Measurements from ENCODE around the gene IER5.
A peak's percentile ranks its signal among the peaks of the same experiment; 100 is the strongest.

The IER5 gene

GRCh38 chr1:181089017-181089675, 646 bp downstream of the IER5 start:
- Histone ChIP-seq H3K27me3 (ENCODE audit: control insufficient read depth, insufficient read depth, low read length) (no peaks in the 10 kb centered on the region; the same call in 1 of the 2 replicates), H3K4me3 (ENCODE audit: low read length) (peak overlapping the region; percentile 45), H3K27ac (ENCODE audit: low read length) (no peak overlapping the region), H3K36me3 (ENCODE audit: control insufficient read depth, insufficient read depth, low read length) (no peaks in the 10 kb centered on the region), H3K9me3 (ENCODE audit: control insufficient read depth, insufficient read depth, low read length) (no peaks in the 10 kb centered on the region), H3K4me1 (ENCODE audit: control insufficient read depth, insufficient read depth, low read length) (no peaks in the 10 kb centered on the region; the same call in 1 of the 2 replicates)
- DNase-seq (ENCODE audit: low read depth, low spot score) = no peak
- WGBS (ENCODE audit: insufficient coverage, insufficient read length) = no CpG with 5 or more reads among the region's 97 CpGs

- Histone ChIP-seq H3K27me3 (ENCODE audit: control insufficient read depth, insufficient read depth, low read length) (no peaks in the 10 kb centered on the region; the same call in 1 of the 2 replicates), H3K4me3 (ENCODE audit: low read length) (peak overlapping the region; percentile 45), H3K9me3 (ENCODE audit: control insufficient read depth, insufficient read depth, low read length) (no peaks in the 10 kb centered on the region), H3K4me1 (ENCODE audit: control insufficient read depth, insufficient read depth, low read length) (no peaks in the 10 kb centered on the region; the same call in 1 of the 2 replicates), H3K36me3 (ENCODE audit: control insufficient read depth, insufficient read depth, low read length) (no peaks in the 10 kb centered on the region), H3K27ac (ENCODE audit: low read length) (no peak overlapping the region)
- WGBS (ENCODE audit: insufficient coverage, insufficient read length) = no CpG with 5 or more reads among the region's 48 CpGs
- no peak for DNase-seq (ENCODE audit: low read depth, low spot score)
Observed at GRCh38 chr1:181089676-181090544, 1.4 kb downstream of the IER5 start.

- H3K9me3 ChIP-seq (ENCODE audit: control insufficient read depth, insufficient read depth, low read length) = no peaks in the 10 kb centered on the region
- H3K4me1 ChIP-seq (ENCODE audit: control insufficient read depth, insufficient read depth, low read length) = no peaks in the 10 kb centered on the region; the same call in 1 of the 2 replicates
- H3K4me3 ChIP-seq (ENCODE audit: low read length) = no peak overlapping the region
- H3K36me3 ChIP-seq (ENCODE audit: control insufficient read depth, insufficient read depth, low read length) = no peaks in the 10 kb centered on the region
- H3K27ac ChIP-seq (ENCODE audit: low read length) = no peak overlapping the region
- H3K27me3 ChIP-seq (ENCODE audit: control insufficient read depth, insufficient read depth, low read length) = no peaks in the 10 kb centered on the region; the same call in 1 of the 2 replicates
- no CpG with 5 or more reads among the region's 9 CpGs for WGBS (ENCODE audit: insufficient coverage, insufficient read length)
- no peak for DNase-seq (ENCODE audit: low read depth, low spot score)
Observed at GRCh38 chr1:181090641-181091126, 2.2 kb downstream of the IER5 start.

GRCh38 chr1:181091309-181092040, 3.0 kb downstream of the IER5 start:
- Histone ChIP-seq H3K27me3 (ENCODE audit: control insufficient read depth, insufficient read depth, low read length) (no peaks in the 10 kb centered on the region; the same call in 1 of the 2 replicates), H3K4me1 (ENCODE audit: control insufficient read depth, insufficient read depth, low read length) (no peaks in the 10 kb centered on the region; the same call in 1 of the 2 replicates), H3K4me3 (ENCODE audit: low read length) (no peak overlapping the region), H3K27ac (ENCODE audit: low read length) (no peak overlapping the region), H3K9me3 (ENCODE audit: control insufficient read depth, insufficient read depth, low read length) (no peaks in the 10 kb centered on the region), H3K36me3 (ENCODE audit: control insufficient read depth, insufficient read depth, low read length) (no peaks in the 10 kb centered on the region)
- whole genome bisulfite sequencing (ENCODE audit: insufficient coverage, insufficient read length) = 100% methylated on average over 2 of the region's 8 CpGs
- DNase-seq (ENCODE audit: low read depth, low spot score) = no peak

DNA sequence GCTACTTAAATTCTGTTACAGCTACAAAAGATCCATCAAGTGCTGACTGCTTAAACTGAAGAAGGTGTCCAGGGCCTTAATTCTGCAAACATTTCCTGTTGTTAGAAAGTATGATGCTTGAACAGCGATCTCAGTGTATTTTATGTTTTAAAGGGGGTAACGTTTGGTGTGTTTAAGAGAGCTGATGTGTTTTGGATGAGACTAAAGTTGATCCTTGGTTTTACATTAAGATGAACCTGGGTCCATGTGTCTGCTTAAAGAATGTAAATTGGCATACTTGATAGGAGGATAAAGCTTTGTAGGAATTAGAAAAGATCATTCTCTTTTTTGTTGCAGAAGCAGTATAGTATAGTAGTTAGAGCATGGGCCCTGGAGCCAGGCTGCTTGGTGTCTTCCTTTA, 3.6 kb downstream of the IER5 start:
- Histone ChIP-seq H3K36me3 (ENCODE audit: control insufficient read depth, insufficient read depth, low read length) (no peaks in the 10 kb centered on the region), H3K4me3 (ENCODE audit: low read length) (no peak overlapping the region)
- whole genome bisulfite sequencing (ENCODE audit: insufficient coverage, insufficient read length) = 100% methylated on average over 2 of the region's 2 CpGs

DNA sequence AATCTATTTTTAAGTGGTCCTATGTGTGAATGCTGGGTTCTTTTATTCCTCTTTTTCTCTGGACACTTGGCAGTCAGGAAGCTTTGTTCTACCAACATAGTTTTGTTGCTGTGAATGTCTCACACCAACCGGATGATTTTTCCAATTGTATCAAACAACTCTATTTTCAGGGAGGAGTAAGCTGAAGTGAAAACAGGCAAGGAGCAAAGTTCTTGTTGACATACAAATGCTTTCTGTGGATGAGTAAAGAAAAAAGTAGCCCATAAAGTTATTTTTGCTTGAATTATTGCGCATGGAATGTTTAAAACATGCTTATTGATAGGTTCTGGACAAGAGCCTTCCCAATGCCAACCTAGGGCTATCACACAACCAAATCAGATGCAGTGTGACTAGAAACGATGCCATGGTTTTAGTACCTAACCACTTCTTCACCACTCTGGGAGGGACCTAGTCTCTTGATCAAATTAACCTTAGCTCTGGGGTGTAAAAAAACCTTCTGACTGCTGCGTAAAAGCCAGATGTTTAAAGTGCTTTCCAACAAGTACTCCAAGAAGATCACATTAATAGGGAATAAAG, 4.5 kb downstream of the IER5 start:
- WGBS (ENCODE audit: insufficient coverage, insufficient read length) = no CpG with 5 or more reads among the region's 4 CpGs
- no peaks in the 10 kb centered on the region; the same call in 1 of the 2 replicates for H3K27me3 ChIP-seq (ENCODE audit: control insufficient read depth, insufficient read depth, low read length)
- H3K4me3 ChIP-seq (ENCODE audit: low read length) = no peak overlapping the region
- DNase-seq (ENCODE audit: low read depth, low spot score) = no peak
- peaks cover 4% of the 10 kb centered on the region; the same call in 1 of the 2 replicates for H3K4me1 ChIP-seq (ENCODE audit: control insufficient read depth, insufficient read depth, low read length)
- H3K27ac ChIP-seq (ENCODE audit: low read length) = no peak overlapping the region
- H3K36me3 ChIP-seq (ENCODE audit: control insufficient read depth, insufficient read depth, low read length) = no peaks in the 10 kb centered on the region
- H3K9me3 ChIP-seq (ENCODE audit: control insufficient read depth, insufficient read depth, low read length) = no peaks in the 10 kb centered on the region

More for the DNA sequence above, 3.6 kb downstream of the IER5 start:
- H3K4me1 ChIP-seq (ENCODE audit: control insufficient read depth, insufficient read depth, low read length) = peaks cover 2% of the 10 kb centered on the region; the same call in 1 of the 2 replicates
- no peaks in the 10 kb centered on the region; the same call in 1 of the 2 replicates for H3K27me3 ChIP-seq (ENCODE audit: control insufficient read depth, insufficient read depth, low read length)
- H3K27ac ChIP-seq (ENCODE audit: low read length) = no peak overlapping the region
- DNase-seq (ENCODE audit: low read depth, low spot score) = no peak
- no peaks in the 10 kb centered on the region for H3K9me3 ChIP-seq (ENCODE audit: control insufficient read depth, insufficient read depth, low read length)

GRCh38 chr1:181094416-181095212, 6.1 kb downstream of the IER5 start:
- Histone ChIP-seq H3K4me1 (ENCODE audit: control insufficient read depth, insufficient read depth, low read length) (peaks cover 7% of the 10 kb centered on the region), H3K36me3 (ENCODE audit: control insufficient read depth, insufficient read depth, low read length) (no peaks in the 10 kb centered on the region), H3K27me3 (ENCODE audit: control insufficient read depth, insufficient read depth, low read length) (no peaks in the 10 kb centered on the region; the same call in 1 of the 2 replicates), H3K4me3 (ENCODE audit: low read length) (no peak overlapping the region), H3K27ac (ENCODE audit: low read length) (no peak overlapping the region), H3K9me3 (ENCODE audit: control insufficient read depth, insufficient read depth, low read length) (no peaks in the 10 kb centered on the region)
- DNase-seq (ENCODE audit: low read depth, low spot score) = no peak
- WGBS (ENCODE audit: insufficient coverage, insufficient read length) = no CpG with 5 or more reads among the region's 7 CpGs

GRCh38 chr1:181095260-181095659, 6.8 kb downstream of the IER5 start:
- no peak for DNase-seq (ENCODE audit: low read depth, low spot score)
- no peaks in the 10 kb centered on the region; the same call in 1 of the 2 replicates for H3K27me3 ChIP-seq (ENCODE audit: control insufficient read depth, insufficient read depth, low read length)
- peaks cover 8% of the 10 kb centered on the region for H3K4me1 ChIP-seq (ENCODE audit: control insufficient read depth, insufficient read depth, low read length)
- no CpG with 5 or more reads among the region's 8 CpGs for WGBS (ENCODE audit: insufficient coverage, insufficient read length)
- no peaks in the 10 kb centered on the region for H3K36me3 ChIP-seq (ENCODE audit: control insufficient read depth, insufficient read depth, low read length)
- H3K27ac ChIP-seq (ENCODE audit: low read length) = no peak overlapping the region
- no peak overlapping the region for H3K4me3 ChIP-seq (ENCODE audit: low read length)
- H3K9me3 ChIP-seq (ENCODE audit: control insufficient read depth, insufficient read depth, low read length) = no peaks in the 10 kb centered on the region

DNA sequence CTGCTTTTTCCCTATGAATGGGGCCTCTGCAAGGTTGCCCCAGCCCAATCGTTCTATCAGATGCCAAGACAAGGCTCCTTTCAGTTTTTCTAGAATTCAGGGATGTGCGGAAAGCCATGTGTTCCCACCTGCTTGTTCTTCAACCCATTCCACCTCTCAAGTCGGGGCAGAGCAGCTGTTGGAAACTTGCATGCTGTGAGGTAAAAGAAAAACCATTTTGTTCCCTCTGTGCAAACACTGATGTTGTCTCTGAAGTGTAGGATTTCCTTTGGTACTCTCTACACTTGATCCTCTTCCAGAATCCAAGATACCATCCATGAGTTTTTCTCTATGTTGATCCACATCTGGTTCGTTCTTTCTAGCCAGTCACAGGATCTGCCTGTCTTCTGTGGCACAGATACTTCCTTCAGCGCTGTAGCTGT, 7.3 kb downstream of the IER5 start:
- no CpG with 5 or more reads among the region's 5 CpGs for WGBS (ENCODE audit: insufficient coverage, insufficient read length)
- Histone ChIP-seq H3K4me1 (ENCODE audit: control insufficient read depth, insufficient read depth, low read length) (peaks cover 9% of the 10 kb centered on the region), H3K27ac (ENCODE audit: low read length) (no peak overlapping the region), H3K4me3 (ENCODE audit: low read length) (no peak overlapping the region), H3K27me3 (ENCODE audit: control insufficient read depth, insufficient read depth, low read length) (no peaks in the 10 kb centered on the region; the same call in 1 of the 2 replicates), H3K9me3 (ENCODE audit: control insufficient read depth, insufficient read depth, low read length) (no peaks in the 10 kb centered on the region), H3K36me3 (ENCODE audit: control insufficient read depth, insufficient read depth, low read length) (no peaks in the 10 kb centered on the region)
- no peak for DNase-seq (ENCODE audit: low read depth, low spot score)
